SIG-M5 (cell line): ENCODE results near the gene GRWD1.

Experiments used
- DNase-seq: peaks from one replicate; lab custom pipeline; 2025; lab: John Stamatoyannopoulos, UW

Gene GRWD1

GRCh38 chr19:48498595-48499311 is 53.0 kb downstream of the GRWD1 start:
- no peak for DNase-seq

DNA sequence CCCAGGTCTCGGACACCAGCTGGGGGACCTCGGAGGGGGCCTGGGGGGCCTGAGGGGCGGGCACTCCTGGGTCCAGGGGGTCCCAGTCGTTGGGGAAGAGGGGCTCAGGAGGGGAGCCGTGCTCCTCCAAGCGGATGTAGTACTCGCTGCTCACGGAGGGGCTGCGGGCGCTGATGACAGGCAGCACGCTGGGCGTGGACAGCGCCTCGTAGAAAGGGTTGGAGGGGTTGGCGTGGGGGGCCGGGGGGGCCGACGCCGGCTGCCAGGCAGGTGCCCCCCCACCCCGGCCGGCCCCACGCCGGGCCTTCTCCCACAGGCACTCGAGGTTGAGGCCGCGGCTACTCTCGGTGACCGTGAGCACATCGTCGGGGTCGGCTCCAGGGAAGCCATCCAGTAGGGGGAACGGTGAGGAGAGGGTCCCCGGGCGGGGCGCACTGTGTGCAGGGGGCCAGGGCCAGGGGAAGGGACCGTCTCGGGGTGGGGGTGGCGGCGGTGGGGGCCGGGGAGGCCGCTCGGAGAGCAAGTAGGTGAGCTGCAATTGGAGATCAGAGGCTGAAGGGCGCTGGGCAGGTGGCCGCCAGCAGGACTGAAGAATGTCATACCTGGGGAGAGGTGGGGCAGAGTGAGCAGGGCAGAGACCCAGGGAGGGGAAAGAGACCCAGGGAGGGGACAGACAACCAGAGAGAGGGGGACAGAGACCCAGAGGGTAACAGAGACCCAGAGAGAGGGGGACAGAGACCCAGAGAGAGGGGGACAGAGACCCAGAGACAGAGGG is 53.7 kb downstream of the GRWD1 start:
- no peak for DNase-seq

DNA sequence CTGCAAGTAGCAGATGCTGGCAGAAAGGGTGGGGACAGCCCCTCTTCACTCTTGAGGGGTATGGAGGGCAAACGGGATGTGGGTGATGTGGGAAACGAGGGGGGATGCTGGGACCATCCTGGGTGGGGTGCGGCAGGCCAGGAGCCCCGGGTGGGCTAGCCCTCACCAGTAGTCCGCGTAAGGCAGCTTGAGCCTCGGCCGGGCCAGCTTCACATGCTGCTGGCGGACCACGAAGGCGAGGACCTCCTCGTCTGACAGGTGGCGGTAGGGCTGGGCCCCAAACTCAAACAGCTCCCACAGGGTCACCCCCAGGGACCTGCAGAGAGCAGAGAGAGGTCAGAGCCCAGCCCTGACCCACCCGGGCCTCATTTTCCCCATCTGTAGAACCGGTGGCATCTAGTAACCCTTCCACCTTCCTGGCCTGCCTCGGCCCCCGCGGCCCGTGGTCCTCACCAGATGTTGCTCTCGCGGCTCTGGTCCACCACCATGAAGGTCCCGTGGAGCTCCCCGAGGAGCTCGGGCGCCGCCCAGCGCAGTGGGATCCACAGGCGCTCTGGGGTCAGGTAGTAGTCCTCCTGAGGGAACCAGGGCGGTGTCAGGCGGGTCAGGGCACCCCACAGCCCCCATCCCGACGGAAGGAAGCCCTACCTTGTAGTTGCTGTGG is 55.2 kb downstream of the GRWD1 start:
- no peak for DNase-seq

GRCh38 chr19:48501494-48502349 is 55.9 kb downstream of the GRWD1 start:
- DNase-seq = peak; percentile 62

- DNase-seq = no peak
Measured at GRCh38 chr19:48502350-48503018, 56.7 kb downstream of the GRWD1 start.

GRCh38 chr19:48506138-48506733 is 60.5 kb downstream of the GRWD1 start:
- peak; percentile 33 for DNase-seq
